Liver (tissue), 9 donors: Measurements from ENCODE around the gene BLM. TPM values are rescaled to one million over a fixed set of nuclear protein-coding genes. Genes with fewer than 3 reads are reported as not detected.

Source experiments
- DNase-seq: peaks from one replicate; pipeline ENCODE4 v3.0.0-alpha.2; 2017; ENCODE audit warnings: low spot score
- H3K27ac ChIP-seq, 2 donors: one replicate each; pipeline ENCODE4 v1.7.0; 2013; ENCODE audit warnings: inconsistent platforms in 2 of 2, low read length in 2 of 2, control low read depth in 1 of 2, low read depth in 1 of 2, mild to moderate bottlenecking in 1 of 2
- H3K27me3 ChIP-seq, 4 donors: one replicate each; pipeline versions ENCODE4 v1.6.1 to v1.7.0; 2013; ENCODE audit warnings: low read length in 3 of 4, inconsistent platforms in 1 of 4, mild to moderate bottlenecking in 1 of 4, moderate library complexity in 1 of 4; ENCODE audit not compliant: control insufficient read depth in 4 of 4, insufficient read depth in 4 of 4
- H3K36me3 ChIP-seq, 4 donors: one replicate each; pipeline versions ENCODE4 v1.6.1 to v1.7.0; 2013; ENCODE audit warnings: low read length in 3 of 4, mild to moderate bottlenecking in 3 of 4, low read depth in 1 of 4, moderate library complexity in 1 of 4; ENCODE audit not compliant: control insufficient read depth in 4 of 4, insufficient read depth in 3 of 4
- H3K4me1 ChIP-seq, 4 donors: one replicate each; pipeline versions ENCODE4 v1.6.1 to v1.7.0; 2013; ENCODE audit warnings: low read length in 3 of 4, mild to moderate bottlenecking in 3 of 4, moderate library complexity in 1 of 4; ENCODE audit not compliant: control insufficient read depth in 4 of 4, insufficient read depth in 4 of 4
- H3K4me3 ChIP-seq, 3 donors: one replicate each; pipeline versions ENCODE4 v1.6.1 to v1.7.0; 2013; ENCODE audit warnings: low read length in 3 of 3, control low read depth in 1 of 3, low read depth in 1 of 3, mild to moderate bottlenecking in 1 of 3
- H3K9ac ChIP-seq, 2 donors: one replicate each; pipeline ENCODE4 v1.7.0; 2013; ENCODE audit warnings: low read length in 2 of 2, mild to moderate bottlenecking in 2 of 2, moderate library complexity in 2 of 2, control low read depth in 1 of 2, low read depth in 1 of 2
- H3K9me3 ChIP-seq, 4 donors: one replicate each; pipeline versions ENCODE4 v1.6.1 to v1.7.0; 2013; ENCODE audit warnings: low read length in 3 of 4; ENCODE audit not compliant: control insufficient read depth in 4 of 4
- ATF3 ChIP-seq: IDR thresholded peaks from 2 replicates; pipeline ENCODE4 v1.6.1; 2016; ENCODE audit warnings: antibody characterized with exemption
- CTCF ChIP-seq: fragments of 150-350 bp; IDR thresholded peaks from 2 replicates; pipeline ENCODE4 v1.5.1; 2017; ENCODE audit warnings: improper control_type of control experiment, low read depth, low read length; ENCODE audit not compliant: missing input control
- EGR1 ChIP-seq, 2 donors: IDR thresholded peaks; 2 replicates each; pipeline ENCODE4 v1.6.1; 2016 to 2018; ENCODE audit warnings: antibody characterized with exemption in 2 of 2, low read depth in 2 of 2
- FOXA1 ChIP-seq: IDR thresholded peaks from 2 replicates; pipeline ENCODE4 v1.6.1; 2016; ENCODE audit warnings: antibody characterized with exemption
- FOXA2 ChIP-seq: IDR thresholded peaks from 2 replicates; pipeline ENCODE4 v1.6.1; 2016; ENCODE audit warnings: antibody characterized with exemption
- GABPA ChIP-seq, 2 donors: IDR thresholded peaks in 1 of 2; conservative IDR thresholded peaks in 1 of 2; 2 replicates each; pipeline ENCODE4 v1.6.1; 2016; ENCODE audit warnings: antibody characterized with exemption in 2 of 2, mild to moderate bottlenecking in 1 of 2, moderate library complexity in 1 of 2
- HNF4A ChIP-seq, 2 donors: conservative IDR thresholded peaks; 2 replicates each; pipeline ENCODE4 v1.6.1; 2016; ENCODE audit warnings: antibody characterized with exemption in 2 of 2, mild to moderate bottlenecking in 2 of 2
- HNF4G ChIP-seq: IDR thresholded peaks from 2 replicates; pipeline ENCODE4 v1.6.1; 2016; ENCODE audit warnings: antibody characterized with exemption
- MAX ChIP-seq: IDR thresholded peaks from 2 replicates; pipeline ENCODE4 v1.6.1; 2016; ENCODE audit warnings: antibody characterized with exemption
- NR2F2 ChIP-seq: IDR thresholded peaks from 2 replicates; pipeline ENCODE4 v1.6.1; 2016; ENCODE audit warnings: antibody characterized with exemption
- RAD21 ChIP-seq, 2 donors: IDR thresholded peaks; 2 replicates each; pipeline ENCODE4 v1.6.1; 2016; ENCODE audit warnings: antibody characterized with exemption in 2 of 2, mild to moderate bottlenecking in 2 of 2
- REST ChIP-seq: IDR thresholded peaks from 2 replicates; pipeline ENCODE4 v1.6.1; 2016; ENCODE audit warnings: antibody characterized with exemption, mild to moderate bottlenecking
- RXRA ChIP-seq, 2 donors: IDR thresholded peaks; 2 replicates each; pipeline ENCODE4 v1.6.1; 2017 to 2018; ENCODE audit warnings: antibody characterized with exemption in 2 of 2, mild to moderate bottlenecking in 1 of 2
- SP1 ChIP-seq: IDR thresholded peaks from 2 replicates; pipeline ENCODE4 v1.6.1; 2018; ENCODE audit warnings: antibody characterized with exemption, mild to moderate bottlenecking
- TAF1 ChIP-seq: conservative IDR thresholded peaks from 2 replicates; pipeline ENCODE4 v1.6.1; 2016; ENCODE audit warnings: antibody characterized with exemption, mild to moderate bottlenecking
- YY1 ChIP-seq: IDR thresholded peaks from 2 replicates; pipeline ENCODE4 v1.6.1; 2016; ENCODE audit warnings: antibody characterized with exemption, mild to moderate bottlenecking
- ZBTB33 ChIP-seq: IDR thresholded peaks from 2 replicates; pipeline ENCODE4 v1.6.1; 2016; ENCODE audit warnings: antibody characterized with exemption
- WGBS: extraction: QIAGEN DNeasy Blood & Tissue Kit; methylation state at CpG from one replicate; pipeline ENCODE4 v1.1.7; 2013; 5-methylcytosine and 5-hydroxymethylcytosine counted together
- polyA plus RNA-seq, 2 donors: library from polyadenylated mRNA; stranded (reverse) in 1 of 2; unstranded in 1 of 2; fragments of 200-250 nt in 1 of 2; fragments of >200 nt in 1 of 2; fragmentation: Nextera tagmentation in 1 of 2; extraction: Ambion mirVana in 1 of 2; gene quantifications; one replicate each; pipeline versions ENCODE4 v1.2.1 to v1.2.3, GENCODE V29; 2013 to 2015
- total RNA-seq, 2 donors: library from RNA; depleted of rRNA; stranded (reverse); fragments of >200 nt; gene quantifications; one replicate each; pipeline ENCODE4 v1.2.3, GENCODE V29; 2014
- donor health status: healthy.
- donor health status: healthy.
- donor health status: healthy.
- donor health status: healthy.
- donor health status: healthy.

Gene BLM
- total and polyA plus RNA-seq, 4 donors: 0.33 to 15.1 (median 0.41) TPM

GRCh38 chr15:90711418-90711824 is 5.7 kb upstream of the BLM start:
- 83% methylated on average over 2 of the region's 2 CpGs for WGBS
- TF ChIP-seq MAX (no peak), REST (no peak), CTCF (no peak), RAD21 (IDR thresholded peaks at IDR 0.05) (no peak), GABPA (IDR thresholded peaks at IDR 0.05 in 1 of 2, conservative IDR thresholded peaks at IDR 0.05 in 1 of 2) (no peak), FOXA1 (no peak), HNF4G (no peak), ATF3 (no peak), TAF1 (no peak), EGR1 (IDR thresholded peaks at IDR 0.05; ENCODE audit: low read depth in 2 of 2) (no peak), ZBTB33 (no peak), RXRA (IDR thresholded peaks at IDR 0.05) (no peak)
- H3K27ac ChIP-seq: no peak overlapping the region
- H3K9me3 ChIP-seq: no peaks in the 10 kb centered on the region
- no peak overlapping the region for H3K9ac ChIP-seq
- H3K36me3 ChIP-seq: peaks cover 0 to 2% (median 0%) of the 10 kb centered on the region in 4 donors
- no peak overlapping the region for H3K4me3 ChIP-seq
- DNase-seq: no peak
- no peaks in the 10 kb centered on the region for H3K27me3 ChIP-seq
- H3K4me1 ChIP-seq: peaks cover 0 to 4% (median 1%) of the 10 kb centered on the region in 4 donors

GRCh38 chr15:90711842-90712241 is 5.3 kb upstream of the BLM start:
- no peak overlapping the region for H3K27ac ChIP-seq
- no peak overlapping the region for H3K4me3 ChIP-seq
- no peak for DNase-seq
- H3K4me1 ChIP-seq: peaks cover 0 to 4% (median 1%) of the 10 kb centered on the region in 4 donors
- H3K27me3 ChIP-seq: no peaks in the 10 kb centered on the region
- H3K9me3 ChIP-seq: no peaks in the 10 kb centered on the region
- no peak overlapping the region for H3K9ac ChIP-seq
- WGBS: 90% methylated on average over 2 of the region's 2 CpGs
- peaks cover 0 to 2% (median 0%) of the 10 kb centered on the region in 4 donors for H3K36me3 ChIP-seq
- TF ChIP-seq ATF3: no peak
- TF ChIP-seq FOXA1: no peak
- TF ChIP-seq RAD21 (IDR thresholded peaks at IDR 0.05): no peak
- TF ChIP-seq REST: no peak
- no peak for TF ChIP-seq EGR1 (IDR thresholded peaks at IDR 0.05; ENCODE audit: low read depth in 2 of 2)
- no peak for TF ChIP-seq ZBTB33
- no peak for TF ChIP-seq FOXA2
- no peak for TF ChIP-seq HNF4G
- no peak for TF ChIP-seq HNF4A (conservative IDR thresholded peaks at IDR 0.05)
- no peak for TF ChIP-seq SP1
- TF ChIP-seq RXRA (IDR thresholded peaks at IDR 0.05): no peak
- no peak for TF ChIP-seq GABPA (IDR thresholded peaks at IDR 0.05 in 1 of 2, conservative IDR thresholded peaks at IDR 0.05 in 1 of 2)
- TF ChIP-seq NR2F2: no peak
- no peak for TF ChIP-seq MAX
- TF ChIP-seq YY1: no peak
- TF ChIP-seq TAF1: no peak
